ENCODE results near the gene ANXA5. TPM values are rescaled to one million over a fixed set of nuclear protein-coding genes. Genes with fewer than 3 reads are reported as not detected.

Gene ANXA5
- total and polyA plus RNA-seq, 9 of the 15 experiments (the other 6 are each of a cell fraction or from before 2014, with no cell fraction given) = 49.9 to 131 (median 84.5) TPM

- TF ChIP-seq E2F8 (IDR thresholded peaks at IDR 0.05; ENCODE audit: low read depth, partially characterized antibody) (no peak), NCOA6 (IDR thresholded peaks at IDR 0.05) (peak; percentile 22; the same call in 1 of the 2 replicates), ETV5 (CRISPR knock-in tag; IDR thresholded peaks at IDR 0.05; ENCODE audit: low read depth) (no peak), E2F6 (IDR thresholded peaks at IDR 0.05; ENCODE audit: borderline replicate concordance in 1 of 2, extremely low read depth in 1 of 2, insufficient read depth in 1 of 2, insufficient read length in 1 of 2, low read depth in 1 of 2, low read length in 1 of 2, poor library complexity in 1 of 2, severe bottlenecking in 1 of 2) (peak; percentile 43 to 52), ETS1 (conservative IDR thresholded peaks at IDR 0.05; ENCODE audit: control insufficient read depth, low read depth, low read length) (peak; percentile 63; the same call in 1 of the 2 replicates), GABPB1 (CRISPR knock-in tag; IDR thresholded peaks at IDR 0.05) (peak; percentile 53; the same call in 1 of the 2 replicates), ZNF589 (CRISPR knock-in tag; IDR thresholded peaks at IDR 0.05; ENCODE audit: low read depth) (0 out of 2 replicates have a peak, but pooled peaks have one; percentile 40), ZNF764 (CRISPR knock-in tag; IDR thresholded peaks at IDR 0.05; ENCODE audit: low read depth) (0 out of 2 replicates have a peak, but pooled peaks have one; percentile 16), ZFX (CRISPR knock-in tag; IDR thresholded peaks at IDR 0.05) (peak; percentile 87), ZBTB49 (CRISPR knock-in tag; IDR thresholded peaks at IDR 0.05; ENCODE audit: borderline replicate concordance) (no peak)
- TF ChIP-seq, protein P1, sequence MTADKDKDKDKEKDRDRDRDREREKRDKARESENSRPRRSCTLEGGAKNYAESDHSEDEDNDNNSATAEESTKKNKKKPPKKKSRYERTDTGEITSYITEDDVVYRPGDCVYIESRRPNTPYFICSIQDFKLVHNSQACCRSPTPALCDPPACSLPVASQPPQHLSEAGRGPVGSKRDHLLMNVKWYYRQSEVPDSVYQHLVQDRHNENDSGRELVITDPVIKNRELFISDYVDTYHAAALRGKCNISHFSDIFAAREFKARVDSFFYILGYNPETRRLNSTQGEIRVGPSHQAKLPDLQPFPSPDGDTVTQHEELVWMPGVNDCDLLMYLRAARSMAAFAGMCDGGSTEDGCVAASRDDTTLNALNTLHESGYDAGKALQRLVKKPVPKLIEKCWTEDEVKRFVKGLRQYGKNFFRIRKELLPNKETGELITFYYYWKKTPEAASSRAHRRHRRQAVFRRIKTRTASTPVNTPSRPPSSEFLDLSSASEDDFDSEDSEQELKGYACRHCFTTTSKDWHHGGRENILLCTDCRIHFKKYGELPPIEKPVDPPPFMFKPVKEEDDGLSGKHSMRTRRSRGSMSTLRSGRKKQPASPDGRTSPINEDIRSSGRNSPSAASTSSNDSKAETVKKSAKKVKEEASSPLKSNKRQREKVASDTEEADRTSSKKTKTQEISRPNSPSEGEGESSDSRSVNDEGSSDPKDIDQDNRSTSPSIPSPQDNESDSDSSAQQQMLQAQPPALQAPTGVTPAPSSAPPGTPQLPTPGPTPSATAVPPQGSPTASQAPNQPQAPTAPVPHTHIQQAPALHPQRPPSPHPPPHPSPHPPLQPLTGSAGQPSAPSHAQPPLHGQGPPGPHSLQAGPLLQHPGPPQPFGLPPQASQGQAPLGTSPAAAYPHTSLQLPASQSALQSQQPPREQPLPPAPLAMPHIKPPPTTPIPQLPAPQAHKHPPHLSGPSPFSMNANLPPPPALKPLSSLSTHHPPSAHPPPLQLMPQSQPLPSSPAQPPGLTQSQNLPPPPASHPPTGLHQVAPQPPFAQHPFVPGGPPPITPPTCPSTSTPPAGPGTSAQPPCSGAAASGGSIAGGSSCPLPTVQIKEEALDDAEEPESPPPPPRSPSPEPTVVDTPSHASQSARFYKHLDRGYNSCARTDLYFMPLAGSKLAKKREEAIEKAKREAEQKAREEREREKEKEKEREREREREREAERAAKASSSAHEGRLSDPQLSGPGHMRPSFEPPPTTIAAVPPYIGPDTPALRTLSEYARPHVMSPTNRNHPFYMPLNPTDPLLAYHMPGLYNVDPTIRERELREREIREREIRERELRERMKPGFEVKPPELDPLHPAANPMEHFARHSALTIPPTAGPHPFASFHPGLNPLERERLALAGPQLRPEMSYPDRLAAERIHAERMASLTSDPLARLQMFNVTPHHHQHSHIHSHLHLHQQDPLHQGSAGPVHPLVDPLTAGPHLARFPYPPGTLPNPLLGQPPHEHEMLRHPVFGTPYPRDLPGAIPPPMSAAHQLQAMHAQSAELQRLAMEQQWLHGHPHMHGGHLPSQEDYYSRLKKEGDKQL (CRISPR knock-in tag; IDR thresholded peaks at IDR 0.05; ENCODE audit: borderline replicate concordance) = no peak
Observed at GRCh38 chr4:121696581-121697461, at the start of gene ANXA5 (continued).
